Stimulated activated CD8-positive, alpha-beta memory T cell treated with anti-CD3 and anti-CD28 coated beads, Interleukin-15, amount 100 ng/mL, for 1 hour (primary cell): ENCODE results near the gene MYOM3.

Experiments used
- DNase-seq: peaks from one replicate; pipeline ENCODE4 v3.0.0-alpha.2; 2020; ENCODE audit warnings: low read depth

Gene MYOM3

DNA sequence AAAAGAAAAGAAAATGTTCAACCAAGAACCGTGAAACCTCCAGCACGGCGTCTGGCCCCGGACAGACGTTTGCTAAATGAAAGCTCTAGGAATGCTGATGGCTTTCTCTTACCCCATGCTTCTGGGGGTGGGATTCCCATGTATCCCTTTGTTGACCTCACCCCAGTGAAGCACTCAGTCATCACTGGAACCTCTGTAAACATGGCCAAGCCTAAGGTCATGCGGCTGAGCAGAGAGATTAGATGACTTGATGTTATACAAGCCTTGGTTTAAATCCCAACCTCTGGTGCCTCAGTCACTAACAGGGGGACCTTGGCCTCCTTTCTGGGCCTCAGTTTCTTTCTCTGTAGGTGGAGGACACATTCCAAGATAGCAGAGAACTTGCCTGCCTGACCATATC is 2.8 kb upstream of the MYOM3 start:
- DNase-seq, result no peak

DNA sequence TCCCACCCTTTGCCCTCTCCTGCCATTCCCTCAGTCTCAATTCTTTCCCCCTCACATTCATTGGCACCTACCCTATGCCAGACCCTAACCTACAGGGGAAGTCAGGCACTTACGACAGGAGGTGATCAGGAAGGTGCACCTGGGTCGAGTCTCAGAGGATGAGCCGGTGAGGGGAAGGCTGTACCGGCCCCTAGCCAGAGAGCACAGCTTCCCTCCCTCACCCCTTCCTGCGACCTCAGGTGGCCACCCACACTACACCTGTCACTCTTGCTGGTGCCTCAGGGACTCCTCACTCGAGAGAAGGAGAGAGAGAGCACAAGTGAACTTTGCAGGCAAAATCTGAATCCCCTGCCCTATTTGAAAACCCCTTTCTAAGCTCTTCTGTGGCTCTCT is 1.7 kb upstream of the MYOM3 start:
- DNase-seq, result no peak

DNA sequence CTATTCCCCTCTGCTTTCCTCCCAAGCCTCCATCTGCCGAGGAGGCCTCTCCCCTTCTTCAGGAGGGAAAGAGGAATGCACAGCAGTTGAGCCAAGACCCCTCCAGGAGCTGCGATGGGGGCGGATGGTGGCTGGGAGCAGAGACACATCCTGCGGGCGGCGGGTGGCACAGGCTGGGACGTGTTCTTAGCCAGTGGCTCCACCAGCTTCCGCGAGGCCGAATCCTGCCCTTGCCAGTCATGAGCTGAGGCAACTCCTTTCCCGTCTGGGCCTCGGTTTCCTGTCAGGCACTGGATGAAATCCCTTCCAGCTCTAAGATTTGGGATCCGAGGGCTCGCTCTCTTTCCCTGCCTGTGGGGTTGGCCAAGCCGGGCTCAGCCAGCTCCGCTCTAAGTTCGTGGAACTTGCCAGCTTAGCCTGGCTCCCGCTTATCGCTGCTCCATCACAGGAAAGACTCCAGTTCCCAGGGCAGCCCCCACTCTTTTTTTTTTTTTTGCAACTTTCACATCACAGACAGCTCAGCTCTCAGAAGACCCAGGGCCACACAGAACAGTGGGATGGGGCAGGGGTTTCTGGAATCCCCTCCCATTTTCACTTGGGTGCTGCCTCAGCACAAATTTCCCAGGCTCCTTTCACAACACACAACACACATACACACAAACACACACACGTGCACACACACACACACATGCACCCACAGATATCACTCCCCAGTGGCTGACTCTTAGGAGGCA is 506 bp downstream of the MYOM3 start:
- DNase-seq, result no peak

DNA sequence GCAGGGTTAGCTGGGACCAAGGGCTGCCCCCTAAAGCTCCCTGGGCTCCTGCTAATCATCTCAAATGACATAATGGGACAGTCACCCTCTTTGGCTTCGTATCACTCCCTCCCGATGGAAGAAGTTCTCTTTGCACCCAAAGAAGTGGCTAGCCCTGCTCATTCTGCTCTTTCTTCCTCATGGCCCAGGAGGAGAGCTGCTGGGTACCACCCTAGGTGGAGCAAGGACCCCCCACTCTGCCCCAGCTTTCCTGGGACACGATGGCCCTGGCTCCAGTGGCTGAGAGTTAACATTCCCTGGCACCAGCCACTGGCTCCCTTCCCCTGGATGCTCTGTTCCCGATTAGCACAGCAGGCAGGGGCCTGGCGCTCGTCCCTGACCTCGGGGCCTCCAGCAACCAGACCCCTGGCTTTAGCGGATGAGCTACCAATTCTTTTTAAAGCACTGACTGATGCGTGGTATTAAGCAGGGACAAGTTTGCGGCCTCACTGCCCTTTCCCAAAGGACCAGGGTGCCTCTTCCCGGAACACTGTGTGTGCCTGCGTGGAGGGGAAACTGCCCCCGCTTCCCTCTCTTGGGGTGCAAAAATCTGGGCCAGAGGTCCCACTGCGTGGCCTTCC is 1.2 kb downstream of the MYOM3 start:
- no peak for DNase-seq

DNA sequence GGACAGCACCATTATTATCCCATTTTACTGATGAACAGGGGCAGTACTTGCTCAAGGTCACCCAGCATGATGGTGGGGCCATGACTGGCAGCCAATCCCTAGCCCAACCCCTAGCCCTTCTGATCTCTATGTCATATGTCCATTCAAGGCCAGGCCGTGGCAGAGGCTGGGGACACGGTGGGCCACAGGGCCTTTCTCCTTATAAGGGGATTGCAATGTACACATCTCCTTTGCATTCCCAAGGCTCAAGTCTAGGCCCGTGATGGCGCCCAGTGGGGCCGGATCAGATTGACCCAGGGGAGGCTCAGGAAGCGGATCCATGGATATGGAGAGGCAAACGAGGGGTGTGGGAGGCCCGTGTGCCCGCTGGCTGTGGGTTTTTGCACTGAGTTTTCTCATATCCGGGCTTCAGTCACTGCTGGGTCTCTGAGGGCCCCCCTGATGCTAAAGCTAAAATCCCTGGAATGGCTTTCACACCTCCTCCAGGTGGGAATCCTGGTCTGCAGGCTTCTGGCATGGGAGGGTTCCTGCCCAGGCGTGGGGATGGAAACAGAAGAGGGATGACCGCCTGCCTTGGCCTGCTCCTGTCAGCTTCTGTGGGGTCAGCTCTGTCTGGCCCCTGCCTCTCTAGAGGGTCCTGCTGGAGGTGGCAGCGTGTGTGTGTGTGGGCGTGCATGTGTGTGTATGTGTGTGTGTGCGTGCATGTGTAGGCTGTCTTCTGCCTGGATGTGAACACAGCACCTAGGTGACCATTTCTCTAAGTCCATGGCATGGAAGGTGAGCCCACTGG is 2.1 kb downstream of the MYOM3 start:
- no peak for DNase-seq

DNA sequence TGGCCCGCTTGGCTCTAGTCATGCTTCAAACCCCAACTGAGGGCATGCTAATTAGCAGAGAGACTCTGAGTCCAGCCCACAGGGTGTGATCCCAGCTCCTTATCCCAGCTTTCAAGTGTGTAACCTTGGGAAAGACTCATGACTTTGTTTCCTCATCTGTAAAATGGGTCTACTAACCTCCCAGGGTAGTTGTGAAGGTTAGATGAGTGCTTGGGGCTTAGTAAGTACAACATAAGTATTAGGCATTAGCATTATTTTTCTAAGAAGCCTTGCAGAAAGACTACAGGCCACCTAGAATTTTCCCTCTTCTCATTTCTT is 2.8 kb downstream of the MYOM3 start:
- no peak for DNase-seq

DNA sequence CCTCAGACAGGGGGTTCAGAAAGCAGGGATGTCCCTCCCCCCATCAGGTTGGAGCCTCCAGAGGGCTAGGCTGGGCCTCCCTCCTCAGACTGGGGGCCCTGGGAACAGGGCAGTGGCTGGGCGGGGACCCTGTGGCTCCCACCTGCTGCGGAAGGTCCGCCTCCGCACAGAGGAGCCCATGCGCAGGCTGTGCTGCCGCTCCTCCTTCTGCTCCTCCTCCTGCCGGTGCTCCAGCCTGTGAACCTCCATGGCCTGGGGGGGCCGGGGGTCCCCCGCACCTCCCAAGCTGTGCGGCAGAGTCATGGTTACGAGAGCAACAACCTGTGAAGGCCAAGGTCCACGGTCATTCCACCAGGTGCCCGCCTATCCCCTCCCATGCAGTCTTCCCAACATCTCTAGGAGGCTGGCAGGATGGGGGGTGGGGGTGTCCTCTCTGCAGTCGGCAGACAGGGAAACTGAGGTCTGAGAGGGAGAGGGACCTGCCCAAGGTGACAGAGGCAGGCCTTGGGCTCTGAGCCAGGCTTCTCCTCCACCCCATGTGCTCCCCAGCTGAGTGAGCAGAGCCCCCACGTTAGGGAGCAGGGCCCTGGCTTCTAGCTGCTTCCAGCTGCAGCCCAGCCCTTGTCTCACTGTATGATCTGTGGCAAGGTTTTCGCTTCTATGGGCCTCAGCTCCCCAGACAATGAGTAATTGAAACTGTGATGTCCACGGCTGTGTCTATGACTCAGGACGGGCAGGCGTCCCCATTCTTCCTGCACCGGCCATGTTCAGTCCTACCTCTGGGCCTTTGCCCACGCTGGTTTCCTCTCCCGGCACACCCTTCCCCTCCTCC is 3.4 kb downstream of the MYOM3 start:
- no peak for DNase-seq

DNA sequence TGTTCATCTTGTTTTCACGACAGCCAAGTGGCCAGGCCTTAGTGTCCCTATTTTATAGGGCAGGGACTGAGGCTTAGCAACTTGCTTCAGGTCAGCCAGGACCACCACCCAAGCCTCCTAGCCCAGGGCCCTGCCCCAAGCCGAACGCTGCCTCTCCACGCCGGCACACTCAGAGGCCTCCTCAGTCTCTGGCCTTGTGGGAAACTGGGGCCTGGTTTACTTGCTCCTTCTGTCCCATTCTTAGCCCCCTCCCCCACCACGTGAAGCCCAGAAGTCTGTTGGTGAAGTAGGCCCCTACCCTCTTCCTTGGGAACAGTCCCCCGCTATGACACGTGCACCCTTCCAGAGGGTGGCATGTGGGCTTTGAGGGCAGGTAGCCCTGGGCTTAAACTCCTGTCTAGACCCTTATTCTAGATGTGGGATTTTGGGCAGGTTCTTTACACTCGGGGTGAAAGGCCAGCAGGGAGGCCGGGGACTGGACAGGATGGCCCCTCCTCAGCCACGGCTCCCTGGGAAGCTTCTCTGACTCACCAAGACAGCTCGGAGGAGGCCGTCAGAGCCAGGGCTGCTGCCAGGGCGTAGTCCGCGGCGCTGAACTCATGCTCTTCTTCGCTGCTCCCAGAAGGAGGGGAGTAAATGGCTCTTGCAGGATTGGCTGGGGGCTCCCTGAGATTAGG is 4.3 kb downstream of the MYOM3 start:
- no peak for DNase-seq

DNA sequence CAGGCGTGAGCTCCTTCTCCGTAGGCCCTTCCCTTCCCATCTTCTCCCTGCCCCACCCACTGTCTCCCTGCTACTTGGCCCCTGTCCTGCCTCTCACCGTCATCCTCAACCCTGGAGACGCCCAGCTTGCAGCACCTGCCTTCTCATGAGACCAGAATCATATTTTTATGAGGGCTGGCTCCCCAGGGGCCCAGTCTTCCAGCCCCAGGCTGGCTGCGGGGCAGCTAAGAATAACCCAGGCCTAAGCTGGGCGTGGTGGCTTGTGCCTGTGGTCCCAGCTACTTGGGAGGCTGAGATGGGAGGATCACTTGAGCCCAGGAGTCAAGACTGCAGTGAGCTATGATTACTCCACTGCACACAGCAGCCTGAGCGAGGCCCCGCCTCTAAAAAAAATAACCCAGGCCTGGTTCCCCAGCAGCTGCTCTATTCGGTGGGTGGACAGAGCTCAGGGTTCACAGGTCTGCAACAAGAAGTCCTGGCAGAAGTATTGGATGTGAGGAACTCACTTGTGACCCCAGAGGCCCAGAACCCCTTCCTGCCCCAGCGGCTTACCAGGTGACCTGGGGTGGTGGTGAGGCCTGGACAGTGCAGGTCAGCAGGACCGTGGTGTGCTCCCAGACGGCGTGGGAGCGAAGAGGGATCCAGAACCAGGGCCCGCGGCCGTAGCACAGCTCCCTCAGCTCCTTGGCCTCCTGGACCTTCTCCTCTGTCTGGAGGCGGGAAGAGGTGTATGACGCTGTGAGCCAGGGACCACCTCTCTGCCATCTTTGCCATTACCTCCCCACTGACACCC is 6.4 kb downstream of the MYOM3 start:
- no peak for DNase-seq

DNA sequence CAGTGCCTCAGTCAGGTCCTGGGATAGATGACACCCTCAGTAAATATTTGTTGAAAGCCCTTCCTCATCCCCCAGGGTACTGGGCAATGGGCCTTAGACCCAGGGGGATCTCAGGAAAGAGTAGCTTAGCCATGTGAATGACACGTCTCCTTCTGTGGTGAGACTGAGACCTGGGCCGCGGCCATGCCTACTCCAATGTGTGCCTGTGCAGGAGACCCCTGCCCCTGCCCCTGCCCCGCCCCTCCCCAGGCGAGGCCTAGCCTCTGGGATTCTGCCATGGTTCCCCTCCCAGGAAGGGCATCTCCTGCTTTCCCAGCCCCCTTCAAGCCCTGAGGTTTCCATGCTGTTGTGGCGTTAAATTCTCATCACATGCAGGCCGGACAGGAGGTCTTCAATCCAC is 7.1 kb downstream of the MYOM3 start:
- no peak for DNase-seq

DNA sequence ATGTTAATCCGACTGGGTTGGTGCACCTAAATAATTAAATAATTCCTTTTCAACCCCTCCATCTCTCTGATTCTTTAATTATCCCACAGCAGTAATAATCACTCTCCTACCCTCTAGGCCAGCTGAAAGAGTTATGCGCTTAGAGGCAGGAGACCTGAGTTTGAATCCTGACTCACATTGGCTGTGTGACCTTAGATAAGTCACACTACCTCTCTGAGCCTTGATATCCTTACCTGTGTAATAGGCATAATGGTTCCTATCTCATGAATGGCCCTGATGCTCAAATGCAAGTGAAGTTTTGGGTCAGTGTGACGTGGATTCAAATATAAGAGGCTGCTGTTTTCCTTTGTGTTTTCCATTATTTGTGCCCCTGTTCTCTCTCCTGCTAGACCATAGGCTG is 8.1 kb downstream of the MYOM3 start:
- no peak for DNase-seq

DNA sequence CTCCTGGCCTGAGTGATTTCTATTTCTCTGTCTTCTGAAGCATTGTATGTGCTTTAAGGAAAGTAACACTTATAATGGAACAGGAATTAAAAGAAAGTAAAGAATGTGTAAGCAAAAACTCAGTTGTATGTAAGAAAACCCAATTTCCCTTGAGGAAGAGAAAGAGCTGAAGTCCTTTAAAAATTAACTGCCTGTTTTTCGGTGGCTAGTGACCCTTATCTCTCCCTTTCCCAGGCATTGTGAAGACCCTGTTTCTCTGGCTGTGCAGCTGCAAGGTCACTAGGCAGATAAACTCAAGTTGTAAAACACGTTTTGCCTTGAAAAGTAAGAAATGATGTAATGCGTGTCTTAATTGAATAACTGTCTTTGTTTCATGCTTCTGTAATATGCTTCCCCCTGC is 8.5 kb downstream of the MYOM3 start:
- no peak for DNase-seq

DNA sequence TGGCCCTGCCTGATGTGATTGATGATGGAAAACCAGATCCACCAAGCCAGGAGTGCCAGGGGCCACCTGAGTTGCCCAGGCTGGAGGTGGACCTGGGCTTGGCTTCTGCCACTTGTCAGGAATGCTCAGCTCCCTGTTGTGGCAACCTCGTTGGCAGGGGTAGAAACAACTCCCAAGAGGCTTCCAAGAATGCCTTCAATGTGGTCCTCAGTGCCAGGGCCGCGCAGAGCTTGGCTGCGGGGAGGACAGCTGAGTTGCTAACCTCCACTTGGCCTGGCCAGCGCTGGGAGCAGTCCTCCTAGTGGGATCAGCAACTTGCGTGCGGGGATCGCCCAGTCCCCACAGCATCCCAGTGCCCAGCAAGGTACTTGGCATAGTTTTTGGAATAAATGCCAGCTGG is 9.0 kb downstream of the MYOM3 start:
- DNase-seq, result no peak

DNA sequence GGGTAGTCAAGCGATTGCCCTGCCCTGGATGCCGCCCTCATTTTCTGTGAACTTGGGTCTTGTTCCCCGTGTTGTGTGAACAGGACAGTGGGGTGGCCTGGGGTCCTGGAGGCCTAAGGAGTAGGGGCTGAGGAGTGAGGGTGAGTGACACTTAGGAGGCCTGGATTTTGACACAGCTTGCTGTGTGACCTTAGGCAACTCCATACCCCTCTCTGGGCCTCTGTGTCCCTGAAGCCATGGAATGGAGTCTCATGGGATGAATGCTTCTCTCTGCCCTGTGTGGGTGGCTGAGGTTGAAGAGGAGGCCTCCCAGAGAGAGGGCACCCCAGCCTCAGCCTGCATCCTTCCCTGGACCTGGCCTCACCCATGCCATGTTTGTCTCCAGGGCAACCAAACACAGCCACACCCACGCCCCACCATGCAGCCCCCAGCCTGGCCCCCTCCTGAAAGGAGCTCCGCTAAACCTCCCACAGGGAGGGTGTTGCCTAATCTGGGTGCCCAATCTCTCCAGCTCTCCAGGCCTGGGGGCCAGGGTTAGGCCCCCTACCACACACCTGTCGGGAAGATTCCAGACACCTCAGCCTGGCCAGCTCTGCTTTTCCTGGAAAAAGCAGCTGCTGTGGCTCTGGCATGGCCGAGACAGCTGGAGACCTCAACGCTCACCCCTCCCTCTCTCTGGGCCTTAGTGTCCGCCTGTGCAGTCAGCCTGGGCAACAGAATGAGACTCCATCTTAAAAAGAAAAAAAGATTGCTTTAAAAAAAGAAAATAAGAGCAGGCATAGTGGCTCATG is 9.9 kb downstream of the MYOM3 start:
- no peak for DNase-seq

DNA sequence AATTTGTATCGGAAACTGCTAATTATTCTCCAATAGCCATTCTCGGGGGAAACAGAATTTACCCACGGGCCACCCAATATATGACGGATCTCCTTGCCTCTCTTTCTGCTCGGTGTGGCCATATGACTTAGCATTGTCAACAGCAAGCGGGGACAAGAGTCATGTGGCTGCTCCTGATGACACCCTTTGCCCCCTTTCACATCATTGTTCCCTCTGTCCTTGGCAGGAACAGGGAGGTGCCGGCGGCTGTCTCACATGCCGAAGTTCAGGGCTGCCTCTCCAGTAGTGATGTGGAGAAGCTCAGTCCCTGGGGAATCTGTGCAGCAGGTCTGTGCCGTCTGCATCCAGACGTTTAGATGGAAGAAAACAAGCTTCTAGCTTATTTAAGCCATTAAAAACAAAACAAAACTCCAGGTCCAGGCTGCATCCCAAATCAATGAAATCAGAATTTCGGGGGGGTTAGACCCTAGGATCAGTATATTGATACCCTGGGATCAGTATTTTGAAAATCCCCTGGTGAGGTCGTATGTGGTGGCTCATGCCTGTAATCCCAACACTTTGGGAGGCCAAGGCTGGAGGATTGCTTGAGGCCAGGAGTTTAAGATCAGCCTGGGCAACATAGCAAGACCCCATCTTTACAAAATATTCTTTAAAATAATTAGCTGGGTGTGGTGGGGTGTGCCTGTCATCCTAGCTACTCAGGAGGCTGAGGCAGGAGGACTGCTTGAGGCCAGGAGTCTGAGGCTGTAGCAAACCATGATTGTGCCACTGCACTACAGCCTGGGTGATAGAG is 10.8 kb downstream of the MYOM3 start:
- no peak for DNase-seq

DNA sequence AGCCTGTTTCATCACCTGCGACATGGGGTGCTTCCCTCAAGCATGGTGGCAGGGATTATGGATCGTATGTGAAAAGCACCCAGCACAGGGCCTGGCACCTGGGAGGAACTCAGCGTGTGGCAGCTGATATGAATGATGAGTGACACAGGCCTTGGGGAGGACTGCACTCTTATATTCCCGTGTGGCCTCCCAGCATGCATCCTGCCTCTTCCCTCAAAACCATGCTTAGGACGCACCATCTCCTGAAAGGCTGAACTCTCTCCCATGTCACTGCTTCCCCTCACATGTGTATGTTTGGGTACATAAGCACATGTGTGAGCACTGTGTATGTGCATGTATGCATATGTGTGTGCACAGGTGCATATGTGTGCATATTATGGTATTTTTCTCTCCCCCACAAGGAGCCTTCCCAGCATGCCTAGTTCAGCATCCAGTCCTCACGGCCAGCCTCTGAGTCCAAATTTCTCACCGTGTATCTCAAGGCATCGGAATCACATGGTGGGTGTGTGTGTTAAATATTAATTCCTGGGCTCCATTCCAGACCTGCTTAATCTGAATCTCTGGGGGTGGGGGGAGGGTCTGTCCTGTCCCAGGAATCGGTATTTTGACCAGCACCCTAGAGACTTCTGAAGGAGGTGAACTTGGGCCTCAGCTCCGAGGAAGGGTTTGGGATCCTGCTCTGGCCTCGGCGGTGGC is 12.8 kb downstream of the MYOM3 start:
- no peak for DNase-seq

DNA sequence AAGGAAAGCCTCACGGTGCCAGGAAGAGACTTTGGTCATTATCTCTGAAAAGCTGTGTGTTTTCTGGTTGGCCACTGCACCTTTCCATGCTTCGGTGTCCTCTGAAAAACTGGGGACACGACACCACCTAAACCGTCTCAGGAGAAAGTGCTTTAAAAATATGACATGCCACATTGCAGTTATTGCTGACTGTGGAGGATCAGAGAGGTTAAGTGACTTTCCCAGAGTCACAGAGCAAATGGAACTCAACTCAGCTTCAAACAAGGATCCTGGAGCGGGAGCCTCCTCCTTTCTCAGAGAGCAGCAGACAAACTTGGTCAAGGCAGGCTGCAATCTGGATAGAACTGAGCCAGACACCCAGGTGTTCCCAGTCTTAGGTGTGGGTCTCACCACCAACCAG is 13.8 kb downstream of the MYOM3 start:
- no peak for DNase-seq

DNA sequence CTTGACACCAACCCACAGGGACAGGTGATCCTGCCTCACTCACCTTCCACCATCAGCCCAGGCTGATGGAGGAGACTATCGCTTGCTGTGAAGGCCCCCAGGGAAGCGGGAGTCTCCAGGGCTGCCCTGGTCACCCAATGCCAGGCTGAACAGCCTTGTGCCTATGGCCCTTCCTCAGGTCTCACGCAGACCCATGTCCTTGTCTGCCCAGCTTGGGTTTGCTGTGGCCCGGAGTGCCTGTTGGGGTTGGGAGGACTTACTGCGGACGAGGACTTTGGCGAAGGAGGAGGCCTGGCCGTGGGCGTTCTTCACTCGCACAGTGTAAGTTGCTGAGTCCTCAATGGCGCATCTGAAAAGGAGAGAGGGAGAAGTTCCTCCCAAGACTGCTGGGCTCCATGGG is 14.3 kb downstream of the MYOM3 start:
- no peak for DNase-seq

DNA sequence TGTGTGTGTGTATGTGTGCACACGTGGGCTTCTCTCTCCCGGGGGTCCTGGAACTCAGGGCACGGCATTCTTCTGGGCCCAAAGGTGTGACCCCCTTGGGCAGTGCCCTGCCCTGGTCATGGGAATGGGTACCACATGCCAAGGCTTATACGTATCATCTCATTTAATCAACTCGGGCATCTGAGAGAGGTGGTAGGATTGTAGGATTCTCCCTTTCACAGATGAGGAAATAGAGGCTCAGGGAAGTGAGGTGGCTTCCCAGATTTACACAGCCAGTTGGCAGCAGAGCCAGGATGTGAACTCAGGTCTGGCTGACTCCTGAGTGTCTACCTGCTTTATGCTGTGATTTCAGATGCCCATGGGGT is 15.2 kb downstream of the MYOM3 start:
- no peak for DNase-seq
